Measurements from ENCODE around the gene TSPAN12.

Gene TSPAN12

DNA sequence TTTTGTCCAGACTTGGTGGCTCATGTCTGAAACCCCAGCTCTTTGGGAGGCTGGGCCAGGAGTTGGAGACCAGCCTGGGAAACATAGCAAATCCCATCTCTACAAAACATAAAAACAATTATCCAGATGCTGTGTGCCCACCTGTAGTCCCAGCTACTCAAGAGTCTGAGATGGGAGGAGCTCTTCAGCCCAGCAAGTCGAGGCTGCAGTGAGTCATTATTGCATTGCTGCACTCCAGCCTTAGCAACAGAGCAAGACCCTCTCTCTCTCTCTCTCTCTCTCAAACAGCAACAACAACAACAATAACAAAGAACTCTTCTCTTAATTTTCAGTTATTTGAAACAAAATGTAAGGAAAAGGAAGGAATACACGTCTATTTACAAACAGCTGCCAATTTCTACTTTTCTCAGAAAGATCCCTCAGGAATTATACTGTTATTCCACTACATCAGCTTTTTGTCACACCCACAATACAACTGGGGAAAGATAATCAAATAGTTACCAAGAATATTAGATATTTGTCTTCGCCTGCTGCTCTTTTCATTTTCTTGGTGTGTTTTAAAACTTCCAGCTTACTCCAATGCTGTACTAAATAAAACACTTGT is 5.1 kb upstream of the TSPAN12 start:
- no peak overlapping the region for H3K4me3 ChIP-seq (replicated peaks; ENCODE audit: low read depth, low read length)
- no peak for DNase-seq (ENCODE audit: low read depth)

DNA sequence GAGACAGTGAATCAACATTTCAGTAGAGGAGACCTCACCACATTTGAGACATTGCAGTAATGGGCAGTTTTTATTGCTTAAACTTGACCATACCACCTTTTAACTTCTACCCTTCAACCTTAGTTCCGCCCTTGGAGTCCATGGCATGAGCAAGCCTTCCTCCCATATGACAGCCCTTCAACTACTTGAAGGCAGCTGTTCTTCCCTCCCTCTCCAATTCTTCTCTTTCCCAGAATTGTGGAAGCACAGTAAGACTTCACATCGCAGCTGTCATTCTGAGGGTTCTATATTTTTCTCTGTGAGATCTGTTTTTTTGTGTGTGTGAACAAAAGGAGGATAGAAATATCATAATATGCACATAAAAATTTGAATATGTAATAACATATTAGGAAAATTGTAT is 2.2 kb upstream of the TSPAN12 start:
- H3K4me3 ChIP-seq (replicated peaks; ENCODE audit: low read depth, low read length), result no peak overlapping the region
- TF ChIP-seq, protein P1, sequence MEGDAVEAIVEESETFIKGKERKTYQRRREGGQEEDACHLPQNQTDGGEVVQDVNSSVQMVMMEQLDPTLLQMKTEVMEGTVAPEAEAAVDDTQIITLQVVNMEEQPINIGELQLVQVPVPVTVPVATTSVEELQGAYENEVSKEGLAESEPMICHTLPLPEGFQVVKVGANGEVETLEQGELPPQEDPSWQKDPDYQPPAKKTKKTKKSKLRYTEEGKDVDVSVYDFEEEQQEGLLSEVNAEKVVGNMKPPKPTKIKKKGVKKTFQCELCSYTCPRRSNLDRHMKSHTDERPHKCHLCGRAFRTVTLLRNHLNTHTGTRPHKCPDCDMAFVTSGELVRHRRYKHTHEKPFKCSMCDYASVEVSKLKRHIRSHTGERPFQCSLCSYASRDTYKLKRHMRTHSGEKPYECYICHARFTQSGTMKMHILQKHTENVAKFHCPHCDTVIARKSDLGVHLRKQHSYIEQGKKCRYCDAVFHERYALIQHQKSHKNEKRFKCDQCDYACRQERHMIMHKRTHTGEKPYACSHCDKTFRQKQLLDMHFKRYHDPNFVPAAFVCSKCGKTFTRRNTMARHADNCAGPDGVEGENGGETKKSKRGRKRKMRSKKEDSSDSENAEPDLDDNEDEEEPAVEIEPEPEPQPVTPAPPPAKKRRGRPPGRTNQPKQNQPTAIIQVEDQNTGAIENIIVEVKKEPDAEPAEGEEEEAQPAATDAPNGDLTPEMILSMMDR (IDR thresholded peaks at IDR 0.05; ENCODE audit: low read length, missing control alignments), result no peak
- DNase-seq (ENCODE audit: low read depth), result no peak

More for the DNA sequence above, 5.1 kb upstream of the TSPAN12 start:
- TF ChIP-seq, protein P1 (IDR thresholded peaks at IDR 0.05; ENCODE audit: low read length, missing control alignments), result no peak

DNA sequence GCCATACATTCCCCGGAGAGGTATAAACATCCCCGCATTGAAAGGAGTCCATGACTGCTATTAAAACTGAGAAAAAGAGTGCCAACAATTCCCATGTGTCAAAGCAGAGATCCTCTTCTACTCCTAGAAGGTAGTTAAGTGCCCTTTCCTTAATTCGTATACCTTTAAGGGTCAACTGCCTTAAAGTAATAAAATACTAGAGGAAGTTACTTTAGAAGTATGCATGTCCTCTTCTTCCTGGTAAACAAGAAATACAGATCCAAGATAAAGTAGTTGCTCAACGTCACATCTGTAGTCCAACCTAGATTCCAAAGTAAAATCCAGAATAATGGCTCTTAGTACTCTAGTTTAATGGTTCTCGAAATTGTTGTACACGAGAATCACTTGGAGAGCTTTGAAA is 1.5 kb upstream of the TSPAN12 start:
- no peak for DNase-seq (ENCODE audit: low read depth)
- H3K4me3 ChIP-seq (replicated peaks; ENCODE audit: low read depth, low read length), result no peak overlapping the region
- TF ChIP-seq, protein P1 (IDR thresholded peaks at IDR 0.05; ENCODE audit: low read length, missing control alignments), result no peak

DNA sequence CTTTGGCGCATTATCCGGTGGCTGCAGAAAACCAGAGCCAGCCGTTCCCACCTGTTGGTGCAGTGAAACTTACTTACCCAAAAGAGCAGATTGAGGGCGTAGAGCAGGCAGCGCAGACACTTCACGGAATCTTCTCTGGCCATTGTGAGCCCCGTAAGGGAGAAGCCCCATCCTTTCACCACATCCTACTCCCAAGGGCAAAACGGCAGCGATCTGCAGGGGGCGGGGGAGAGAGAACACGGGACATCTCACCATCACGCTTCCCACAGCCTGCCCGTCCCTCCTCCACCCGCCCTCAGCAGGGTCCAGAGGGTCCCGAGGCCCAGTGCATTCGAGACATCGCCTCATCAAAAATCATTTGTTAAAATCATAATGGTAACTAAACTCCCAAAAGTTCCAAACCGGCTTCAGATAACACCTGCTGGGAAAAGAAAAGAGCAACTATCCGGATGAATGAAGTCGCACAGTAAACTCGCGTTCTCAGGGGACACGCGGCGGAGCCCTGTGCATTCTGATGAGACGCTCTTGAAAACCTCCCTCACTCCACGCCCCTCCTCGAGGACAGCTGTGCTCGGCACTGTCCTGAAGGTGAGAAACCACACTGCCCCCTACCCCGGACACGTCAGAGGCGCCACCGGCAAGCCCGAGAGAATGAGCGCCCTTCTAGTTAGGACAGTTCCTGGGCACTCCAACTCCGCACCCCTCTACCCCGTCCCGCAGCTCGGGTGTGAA is 1.2 kb downstream of the TSPAN12 start:
- peak overlapping the region; percentile 69 for H3K4me3 ChIP-seq (replicated peaks; ENCODE audit: low read depth, low read length)
- DNase-seq (ENCODE audit: low read depth), result peak; percentile 11
- TF ChIP-seq, protein P1 (IDR thresholded peaks at IDR 0.05; ENCODE audit: low read length, missing control alignments), result no peak

DNA sequence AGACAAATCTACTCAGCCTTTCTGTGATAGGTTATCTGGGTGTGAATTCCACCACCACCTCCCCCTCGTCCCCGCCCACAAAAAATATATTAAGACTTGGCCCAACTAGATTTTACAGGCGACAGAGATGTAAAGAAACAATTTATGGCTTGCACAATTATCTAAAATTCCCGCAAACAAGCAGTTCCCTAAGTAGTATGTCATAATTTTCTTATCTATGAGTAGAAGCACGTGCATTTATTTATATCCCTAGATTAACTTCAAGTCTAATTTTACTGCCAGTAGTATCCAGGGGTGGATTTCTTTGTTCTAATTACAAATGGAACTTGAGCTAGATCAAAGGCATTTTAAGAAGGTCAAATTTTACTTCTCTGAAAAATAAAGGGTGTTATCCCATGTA is 1.7 kb downstream of the TSPAN12 start:
- TF ChIP-seq, protein P1 (IDR thresholded peaks at IDR 0.05; ENCODE audit: low read length, missing control alignments), result no peak
- no peak overlapping the region for H3K4me3 ChIP-seq (replicated peaks; ENCODE audit: low read depth, low read length)
- no peak for DNase-seq (ENCODE audit: low read depth)

DNA sequence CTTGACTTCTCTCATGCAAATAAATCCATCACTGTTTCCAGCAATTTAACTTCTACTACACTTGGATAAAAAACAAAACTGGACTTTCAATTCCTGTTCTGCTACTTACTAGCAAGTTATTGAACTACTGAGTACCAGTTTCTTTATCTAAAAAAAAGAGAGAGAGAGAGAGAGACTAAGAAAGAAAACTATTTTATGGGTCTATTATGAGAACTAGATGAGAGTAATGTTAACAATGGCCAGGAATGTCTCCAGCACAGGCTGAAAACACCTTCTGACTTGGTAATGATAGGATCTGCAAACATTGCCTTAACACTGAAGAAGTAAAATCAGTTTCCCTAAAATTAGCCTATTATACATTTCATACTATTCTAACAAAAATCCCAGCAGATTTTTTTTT is 5.2 kb downstream of the TSPAN12 start:
- no peak for DNase-seq (ENCODE audit: low read depth)
- TF ChIP-seq, protein P1 (IDR thresholded peaks at IDR 0.05; ENCODE audit: low read length, missing control alignments), result no peak
- no peak overlapping the region for H3K4me3 ChIP-seq (replicated peaks; ENCODE audit: low read depth, low read length)

DNA sequence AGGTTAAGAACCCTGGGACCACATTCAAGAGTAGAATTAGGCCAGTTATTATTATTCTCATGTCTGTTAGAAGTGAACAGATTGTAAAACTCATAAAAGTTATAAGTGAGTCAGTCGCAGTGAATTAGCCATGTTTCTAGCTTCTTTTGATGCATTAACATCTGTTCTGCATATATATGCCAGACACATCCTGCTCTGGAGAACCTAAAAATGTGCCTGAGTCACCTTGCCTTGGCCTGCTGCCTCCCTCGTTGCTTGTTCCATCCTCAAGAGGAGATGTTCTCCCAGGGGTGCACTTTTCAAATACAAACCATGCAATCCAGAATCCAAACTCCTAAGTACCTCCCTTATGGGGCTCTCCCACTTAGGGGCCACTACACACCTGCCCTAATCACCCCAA is 14.8 kb downstream of the TSPAN12 start:
- no peak overlapping the region for H3K4me3 ChIP-seq (replicated peaks; ENCODE audit: low read depth, low read length)
- TF ChIP-seq, protein P1 (IDR thresholded peaks at IDR 0.05; ENCODE audit: low read length, missing control alignments), result no peak
- no peak for DNase-seq (ENCODE audit: low read depth)

All from fibroblast of pulmonary artery (primary cell).